ENCODE results near the gene PSMD14.
"Not testable (repeated sequence)": the region's sequence is repeated elsewhere in the genome, so short reads cannot be mapped to it uniquely, and the experiment has no call there.

PSMD14 gene

DNA sequence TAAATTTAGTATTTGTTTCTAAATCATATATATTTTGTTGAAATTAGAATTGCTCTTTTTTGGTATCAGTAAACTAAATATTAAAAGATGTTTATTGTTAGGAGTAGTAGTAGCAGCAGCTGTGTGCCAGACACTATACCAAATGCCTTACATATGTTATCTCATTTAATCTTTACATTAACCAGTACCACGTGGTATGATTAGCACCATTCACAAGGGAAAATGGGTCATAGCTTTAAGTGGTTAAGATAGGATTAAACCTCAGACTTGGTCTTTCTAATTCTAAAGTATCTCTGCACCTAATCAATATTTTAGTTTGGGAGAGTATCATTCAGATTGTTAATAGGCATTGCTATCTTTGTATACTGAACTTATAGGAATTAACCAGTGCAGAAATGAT is 29.0 kb downstream of the PSMD14 start:
- no peak for DNase-seq

DNA sequence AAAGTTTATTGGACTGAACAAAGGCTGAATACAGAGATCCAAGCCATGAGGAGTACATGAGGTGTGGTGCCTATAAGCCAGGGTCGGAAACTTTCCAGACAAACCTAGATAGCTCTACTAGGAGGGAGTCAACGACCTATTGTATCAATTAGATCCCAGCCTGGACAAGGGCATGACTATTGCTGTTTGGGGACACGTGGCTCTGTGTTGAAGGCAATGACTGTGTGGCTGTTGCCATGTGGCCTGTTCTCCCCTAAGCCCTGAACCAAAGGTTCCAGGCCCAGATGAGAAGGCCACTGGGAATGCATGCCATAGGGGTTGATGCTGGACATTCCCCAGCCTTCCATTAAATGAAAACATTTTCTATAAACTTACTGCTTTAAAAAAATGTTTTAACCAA is 31.3 kb downstream of the PSMD14 start:
- DNase-seq: not testable (repeated sequence)

DNA sequence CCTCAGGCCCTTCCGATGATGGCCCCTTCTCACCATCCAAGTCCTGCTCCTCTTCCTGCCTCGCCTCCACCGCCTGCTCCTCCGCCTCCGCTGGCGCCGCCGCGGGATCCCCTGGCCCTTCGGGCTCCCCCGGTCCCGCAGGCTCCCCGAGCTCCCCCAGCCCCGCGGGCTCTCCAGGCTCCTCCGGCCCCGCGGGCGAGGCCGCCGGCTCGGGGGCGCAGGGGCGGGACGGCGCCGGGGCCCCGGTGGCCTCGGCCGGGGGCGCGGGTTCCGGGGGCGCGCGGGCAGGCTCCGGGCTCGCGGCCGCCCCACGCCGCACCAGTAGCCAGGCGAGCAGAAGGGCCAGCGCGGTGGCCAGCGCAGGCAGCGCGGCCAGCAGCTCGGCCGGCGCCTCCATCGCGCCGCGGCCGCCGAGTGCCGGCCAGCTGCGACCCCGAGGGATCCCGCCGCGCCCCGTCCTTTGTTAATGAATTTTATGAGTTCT is 32.7 kb downstream of the PSMD14 start:
- not testable (repeated sequence) for DNase-seq

DNA sequence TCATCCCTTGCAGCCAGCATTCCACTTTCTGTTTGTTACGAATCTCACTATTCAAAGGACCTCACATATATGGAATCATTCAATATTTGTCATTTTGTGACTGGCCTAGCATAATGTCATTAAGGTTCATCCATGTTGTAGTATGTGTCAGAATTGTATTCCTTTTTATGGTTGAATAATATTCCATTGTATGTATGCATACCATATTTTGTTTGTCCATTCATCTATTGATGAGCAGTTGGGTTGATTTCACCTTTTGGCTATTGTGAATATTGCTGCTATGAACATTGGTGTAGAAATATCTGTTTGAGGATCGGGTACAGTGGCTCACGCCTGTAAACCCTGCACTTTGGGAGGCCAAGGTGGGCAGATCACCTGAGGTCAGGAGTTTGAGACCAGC is 35.0 kb downstream of the PSMD14 start:
- DNase-seq: no peak

DNA sequence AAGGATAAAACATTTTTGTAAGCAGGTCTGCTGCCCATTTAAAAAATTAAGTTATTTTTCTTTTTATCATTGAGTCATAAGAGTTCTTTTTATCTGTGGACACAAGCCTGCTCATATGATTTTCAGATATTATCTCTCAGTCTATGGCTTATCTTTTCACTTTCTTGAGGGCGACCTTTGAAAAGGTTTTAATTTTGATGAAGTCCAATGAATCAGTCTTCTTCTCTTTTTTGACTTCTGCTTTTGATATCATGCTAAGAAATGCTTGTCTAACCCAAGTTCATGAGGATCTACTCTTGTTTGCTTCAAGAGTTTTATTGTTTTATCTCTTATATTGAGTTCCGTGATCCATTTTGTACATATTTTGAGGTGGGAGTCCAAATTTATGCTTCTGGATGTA is 36.5 kb downstream of the PSMD14 start:
- no peak for DNase-seq

DNA sequence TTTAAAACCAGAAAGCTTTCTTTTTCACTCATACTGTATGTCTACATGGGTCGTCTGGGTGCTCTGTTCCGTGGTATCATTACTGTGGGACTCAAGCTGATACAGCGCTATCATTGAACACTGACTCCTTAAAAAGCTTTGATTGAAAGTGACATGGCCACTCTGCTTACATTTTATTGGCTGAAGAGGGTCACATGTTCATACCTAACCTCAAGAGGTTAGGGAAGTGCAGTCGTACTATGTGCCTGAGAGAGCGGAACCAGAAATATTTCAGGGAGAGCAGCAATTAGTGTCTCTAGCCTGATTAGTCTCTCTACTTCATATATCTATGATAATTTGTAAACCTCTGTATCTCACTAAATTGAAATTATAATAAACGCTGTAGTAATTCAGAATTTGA is 43.5 kb downstream of the PSMD14 start:
- DNase-seq: no peak

DNA sequence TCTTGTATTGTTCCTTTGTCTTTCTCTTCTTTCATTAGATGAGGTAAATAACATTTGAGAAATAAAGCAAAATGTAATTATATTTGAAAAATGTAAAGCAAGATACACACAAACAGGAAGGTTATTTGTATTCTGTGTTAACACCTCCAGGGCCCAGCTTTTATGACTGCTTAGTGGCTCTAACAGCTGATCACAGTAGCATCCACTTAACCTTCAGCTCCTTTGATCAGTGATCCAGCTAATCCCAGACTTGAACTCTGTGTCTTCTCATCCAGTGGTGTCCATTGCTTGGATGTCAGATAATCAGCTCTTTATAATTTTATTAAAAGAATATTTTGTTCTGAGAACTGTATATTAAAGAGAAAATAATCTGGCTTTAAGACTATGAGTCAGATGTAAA is 44.5 kb downstream of the PSMD14 start:
- no peak for DNase-seq

DNA sequence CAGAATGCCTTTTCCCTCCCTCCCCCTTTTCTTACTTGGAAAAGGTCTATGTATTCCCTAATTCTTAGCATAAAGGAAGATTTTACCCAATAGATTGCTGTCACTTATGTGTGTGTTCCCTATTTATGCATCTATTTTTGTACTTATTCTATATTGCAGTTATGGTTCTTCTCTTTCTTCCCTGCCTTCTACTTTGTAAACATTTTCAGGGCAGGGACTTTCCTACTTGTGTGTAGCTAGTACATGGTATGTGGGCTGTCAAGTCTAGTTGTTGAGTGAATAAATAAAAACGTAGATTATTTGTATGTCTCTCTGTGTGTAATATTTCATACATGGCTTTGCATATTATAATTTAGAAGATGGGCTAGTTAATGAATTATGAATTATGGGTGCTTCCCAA is 45.3 kb downstream of the PSMD14 start:
- DNase-seq: no peak

DNA sequence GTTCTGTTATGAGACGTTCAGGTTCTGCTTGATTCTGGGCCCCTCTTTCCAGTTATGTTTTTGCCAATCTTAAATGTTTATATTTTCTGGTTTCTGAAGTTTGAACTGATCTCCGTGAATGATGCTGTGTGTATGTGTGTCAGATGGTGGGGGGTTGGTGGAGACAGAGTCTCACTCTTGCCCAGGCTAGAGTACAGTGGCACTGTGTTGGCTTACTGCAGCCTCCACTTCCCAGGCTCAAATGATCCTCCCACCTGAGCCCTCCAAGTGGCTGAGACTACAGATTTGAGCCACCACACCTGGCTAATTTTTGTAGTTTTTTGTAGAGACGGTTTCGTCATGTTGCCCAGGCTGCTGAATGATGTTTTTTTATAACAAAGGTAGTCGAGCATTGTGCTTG is 45.9 kb downstream of the PSMD14 start:
- no peak for DNase-seq

DNA sequence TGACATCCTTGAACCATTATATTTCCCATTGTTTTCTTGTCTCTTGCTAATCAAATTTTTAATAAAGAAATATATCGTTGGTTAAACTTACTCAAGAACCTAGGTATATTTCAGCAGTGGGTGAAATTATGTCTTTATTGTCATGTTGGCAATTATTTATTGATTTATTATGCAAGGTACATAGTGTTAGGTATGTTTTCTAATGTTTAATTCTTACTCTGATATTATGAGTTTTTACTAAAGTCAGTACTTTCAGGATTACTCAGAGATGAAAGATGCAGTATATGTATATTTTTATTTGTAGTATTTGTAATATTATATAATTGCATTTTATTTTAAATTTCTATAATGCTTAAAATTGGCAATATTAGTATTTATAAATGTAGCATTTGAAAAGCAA is 46.9 kb downstream of the PSMD14 start:
- no peak for DNase-seq

DNA sequence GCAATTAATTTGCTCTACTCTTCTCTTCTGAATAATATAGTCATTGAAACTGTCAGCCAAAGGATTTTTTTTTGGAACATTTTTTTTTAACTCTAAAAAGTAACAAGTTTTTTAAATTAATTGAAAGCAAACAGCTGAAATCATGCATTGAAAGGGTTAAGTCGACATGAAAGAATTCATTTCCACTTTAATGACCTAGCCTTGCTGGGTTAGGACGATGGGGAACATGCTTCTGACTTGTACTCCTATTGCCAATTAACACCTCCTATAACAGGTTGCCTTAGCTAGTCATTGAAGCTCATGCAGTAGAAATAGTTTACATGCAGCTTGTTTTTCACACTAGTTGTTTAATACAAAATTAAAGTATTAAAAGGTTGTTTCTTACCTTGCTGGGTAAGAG is 47.8 kb downstream of the PSMD14 start:
- no peak for DNase-seq

DNA sequence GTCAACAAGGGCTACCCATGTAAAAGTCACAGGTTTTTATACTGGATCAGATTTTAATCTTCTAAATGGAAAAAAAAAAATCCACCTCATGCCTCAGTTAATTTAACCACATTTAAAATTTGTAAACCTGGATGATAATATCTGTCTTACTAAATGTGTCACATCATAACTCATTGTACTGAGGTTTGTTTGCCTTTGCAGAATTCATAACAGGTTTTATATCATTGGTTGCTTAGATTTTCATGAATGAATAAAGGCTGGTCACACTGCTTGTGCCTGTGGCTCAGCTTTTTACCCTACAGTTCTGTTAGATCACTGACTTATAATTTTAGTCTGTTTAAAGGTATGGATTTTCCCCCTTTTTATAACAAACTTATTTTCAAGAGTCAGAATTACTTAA is 48.9 kb downstream of the PSMD14 start:
- no peak for DNase-seq

DNA sequence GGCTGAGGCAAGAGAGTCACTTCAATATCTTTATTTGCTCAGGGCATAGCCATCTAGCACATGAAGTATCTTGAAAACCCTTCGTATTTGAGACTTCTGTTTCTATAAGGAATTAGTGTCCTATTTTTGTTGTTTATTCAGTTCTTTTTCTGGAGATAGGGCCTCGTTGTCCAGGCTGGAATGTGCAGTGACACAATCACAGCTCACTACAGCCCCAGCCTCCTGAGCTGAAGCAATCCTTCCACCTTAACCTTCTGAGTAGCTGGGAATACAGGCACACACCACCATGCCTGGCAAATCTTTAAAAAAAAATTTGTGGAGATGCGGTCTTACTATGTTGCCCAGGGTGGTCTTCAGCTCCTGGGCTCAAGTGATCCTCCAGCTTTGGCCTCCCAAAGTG is 50.6 kb downstream of the PSMD14 start:
- no peak for DNase-seq

DNA sequence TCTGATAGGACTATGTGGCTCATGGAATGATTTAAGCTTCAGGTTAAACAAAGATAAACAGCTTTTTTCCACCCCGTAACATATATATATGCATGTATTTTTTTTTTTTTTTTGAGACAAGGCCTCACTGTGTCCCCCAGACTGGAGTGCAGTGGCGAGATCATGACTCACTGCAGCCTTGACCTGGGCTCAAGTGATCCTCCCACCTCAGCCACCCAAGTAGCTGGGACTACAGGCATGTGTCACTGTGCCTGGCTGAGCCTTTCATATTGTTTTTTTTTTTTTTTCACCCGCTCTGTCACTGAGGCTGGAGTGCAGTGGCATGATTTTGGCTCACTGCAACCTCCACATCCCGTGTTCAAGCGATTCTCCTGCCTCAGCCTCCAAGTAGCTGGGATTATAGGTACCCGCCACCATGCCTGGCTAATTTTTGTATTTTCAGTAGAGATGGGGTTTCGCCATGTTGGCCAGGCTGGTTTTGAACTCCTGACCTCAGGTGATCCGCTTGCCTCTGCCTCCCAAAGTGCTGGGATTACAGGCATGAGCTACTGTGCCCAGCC is 52.0 kb downstream of the PSMD14 start:
- DNase-seq: not testable (repeated sequence)

DNA sequence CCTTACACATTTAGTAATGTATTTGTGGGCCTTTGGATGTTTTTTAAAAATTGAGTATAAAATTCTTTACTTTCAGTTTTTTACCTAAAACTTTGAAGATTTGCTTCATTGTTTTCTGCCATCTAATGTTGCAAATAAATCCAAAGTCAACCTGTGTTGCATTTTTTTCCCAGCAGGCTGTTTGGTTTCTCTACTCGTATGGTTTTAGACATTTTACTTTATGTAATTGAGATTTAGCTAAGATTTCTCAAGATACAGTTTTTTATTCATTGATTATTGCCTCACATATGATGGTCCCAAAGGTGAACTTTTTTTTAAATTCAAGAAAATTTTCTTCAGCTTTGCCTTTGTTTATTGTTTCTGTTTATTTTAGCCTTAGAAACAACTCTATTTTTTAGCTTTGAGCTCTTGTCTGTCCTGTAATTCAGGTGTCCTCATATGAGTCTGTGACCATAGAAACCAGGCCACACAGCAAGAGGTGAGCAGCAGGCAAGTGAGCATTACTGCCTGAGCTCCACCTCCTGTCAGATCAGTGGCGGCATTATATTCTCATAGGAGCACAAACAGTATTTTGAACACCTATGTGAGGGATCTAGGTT is 54.4 kb downstream of the PSMD14 start:
- DNase-seq: no peak

DNA sequence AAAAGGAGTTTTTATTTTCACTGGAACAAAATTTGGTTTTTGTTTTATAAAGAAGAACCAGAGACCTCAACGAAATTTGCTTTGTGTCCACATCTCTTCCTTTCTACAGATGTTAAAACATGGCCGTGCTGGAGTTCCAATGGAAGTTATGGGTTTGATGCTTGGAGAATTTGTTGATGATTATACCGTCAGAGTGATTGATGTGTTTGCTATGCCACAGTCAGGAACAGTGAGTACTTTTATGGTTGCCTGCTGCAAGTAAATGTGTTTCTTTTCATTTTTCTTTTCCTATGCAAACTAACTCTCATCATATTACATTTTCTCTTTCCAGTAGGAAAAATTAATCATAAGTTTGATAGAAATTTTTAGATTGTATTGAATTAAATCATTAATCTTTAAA is 59.5 kb downstream of the PSMD14 start:
- no peak for DNase-seq

DNA sequence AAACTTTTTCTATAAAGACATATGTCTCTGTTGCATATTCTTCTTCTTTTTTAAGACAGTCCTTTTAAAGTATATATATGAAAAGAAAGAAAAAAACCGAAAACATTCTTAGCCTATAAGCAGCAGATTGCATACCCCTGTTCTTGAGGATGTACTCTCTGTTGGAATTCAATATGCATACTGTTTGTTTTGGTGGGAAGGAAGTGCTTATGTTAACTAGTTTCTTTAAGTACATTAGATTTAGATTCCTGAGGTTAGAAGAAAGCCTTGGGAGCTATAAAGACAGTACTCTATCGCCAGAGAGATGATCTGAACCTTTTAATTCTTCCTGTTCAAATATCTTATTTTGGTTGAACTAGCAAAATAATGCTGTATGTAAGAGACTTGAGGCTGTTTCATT is 61.1 kb downstream of the PSMD14 start:
- no peak for DNase-seq

DNA sequence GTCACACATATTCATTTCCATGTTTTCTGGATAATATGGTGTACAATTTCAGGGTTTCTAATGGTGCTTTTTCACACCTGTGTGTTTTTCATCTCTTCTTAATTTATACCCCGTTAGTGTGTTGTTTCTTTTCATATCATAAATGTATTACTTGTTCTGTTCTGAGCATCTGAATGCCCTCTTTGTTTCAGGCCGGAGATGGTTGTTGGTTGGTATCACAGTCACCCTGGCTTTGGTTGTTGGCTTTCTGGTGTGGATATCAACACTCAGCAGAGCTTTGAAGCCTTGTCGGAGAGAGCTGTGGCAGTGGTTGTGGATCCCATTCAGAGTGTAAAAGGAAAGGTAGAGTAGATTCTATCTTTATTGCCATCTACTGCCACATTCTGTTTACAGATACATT is 62.8 kb downstream of the PSMD14 start:
- DNase-seq: no peak

DNA sequence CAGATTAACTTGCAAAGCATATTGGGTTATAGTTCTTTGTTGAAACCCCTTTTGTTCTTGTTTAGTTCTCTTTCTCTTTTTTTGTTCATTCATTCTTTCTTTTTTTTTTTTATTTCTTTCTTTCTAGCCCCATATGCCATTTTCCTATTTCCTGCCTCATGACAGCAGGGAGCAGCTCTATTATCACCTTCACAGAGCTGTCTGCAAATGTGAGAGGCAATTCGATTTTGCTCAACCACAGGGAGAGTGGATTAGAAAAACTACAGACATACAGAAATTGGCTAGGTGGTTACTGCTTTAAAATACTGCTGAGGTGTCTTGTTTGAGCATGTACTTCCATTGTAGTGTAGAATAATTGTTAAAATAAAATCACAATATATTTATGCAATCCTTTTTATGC is 63.6 kb downstream of the PSMD14 start:
- DNase-seq: no peak

DNA sequence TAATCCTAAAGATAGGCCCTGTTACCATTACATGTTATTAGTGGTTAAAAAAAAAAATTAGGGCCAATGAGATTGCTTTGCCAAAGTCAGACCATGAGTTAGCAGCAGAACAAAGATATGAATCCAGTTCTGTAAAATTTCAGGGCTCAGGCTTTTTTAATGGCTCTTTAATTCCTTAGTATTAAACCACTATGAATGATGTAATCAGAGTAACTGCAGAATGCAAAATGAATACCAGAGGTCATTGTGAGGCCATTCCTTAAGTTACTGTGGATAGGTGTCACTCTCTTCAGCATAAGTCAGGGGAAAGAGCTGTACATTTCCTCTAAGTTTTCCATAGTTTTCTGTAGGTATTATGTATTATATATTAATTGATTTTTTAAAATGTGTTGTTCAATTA is 65.7 kb downstream of the PSMD14 start:
- no peak for DNase-seq

DNA sequence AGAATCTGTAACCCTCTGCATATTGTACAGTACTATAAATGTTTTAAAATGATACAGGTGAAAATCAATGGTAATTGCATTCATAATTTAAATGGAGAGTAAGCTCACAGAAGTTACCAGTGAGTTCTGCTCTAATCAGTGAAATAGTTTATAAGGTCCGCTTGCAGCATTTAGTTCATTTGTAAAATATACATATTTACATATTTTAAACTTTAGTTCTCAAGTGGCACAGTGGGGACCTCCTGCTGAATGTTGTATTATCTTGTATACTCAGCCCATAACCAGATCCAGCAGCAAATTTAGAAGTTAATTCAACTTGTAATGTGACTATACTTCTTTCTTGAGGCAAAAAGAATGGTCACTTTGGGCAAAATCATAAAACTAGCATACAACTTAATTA is 66.2 kb downstream of the PSMD14 start:
- no peak for DNase-seq

DNA sequence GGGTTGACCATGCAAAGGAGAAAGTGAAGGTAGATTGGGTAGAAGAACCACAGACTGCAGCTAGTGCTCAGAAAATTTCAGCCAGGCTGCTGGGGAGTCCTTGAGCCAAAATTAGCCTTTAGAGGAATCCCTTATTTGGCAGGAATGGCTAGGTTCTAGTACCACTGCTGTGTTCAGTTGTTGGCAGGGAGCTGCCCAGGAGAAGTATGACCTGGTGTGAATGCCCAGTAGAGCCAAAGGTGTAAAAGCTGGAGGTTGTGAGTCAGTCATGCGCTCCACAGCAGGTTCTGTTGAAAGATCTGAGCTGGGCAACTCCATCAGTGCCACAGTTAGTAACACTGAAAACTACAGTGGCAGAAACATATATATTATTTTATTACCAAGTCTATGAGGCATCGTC is 71.5 kb downstream of the PSMD14 start:
- no peak for DNase-seq

DNA sequence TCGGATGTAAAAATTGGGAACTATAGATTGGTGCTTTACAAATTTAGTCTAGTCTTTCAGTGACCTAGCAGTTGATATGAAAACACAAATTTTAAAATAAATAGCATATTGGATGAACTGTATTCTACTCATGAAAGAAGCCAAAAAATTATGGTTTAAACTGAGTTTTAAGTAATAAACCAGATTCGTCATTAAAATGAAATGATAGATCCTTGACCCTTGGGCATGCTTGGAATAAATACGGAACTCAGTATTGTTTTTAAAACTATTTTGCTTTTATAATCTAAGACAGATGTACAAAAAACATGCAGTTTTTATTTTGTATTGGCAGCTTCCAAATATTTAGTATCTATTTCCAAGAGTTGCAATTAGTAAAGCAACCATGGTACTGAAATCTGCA is 73.3 kb downstream of the PSMD14 start:
- DNase-seq: no peak

DNA sequence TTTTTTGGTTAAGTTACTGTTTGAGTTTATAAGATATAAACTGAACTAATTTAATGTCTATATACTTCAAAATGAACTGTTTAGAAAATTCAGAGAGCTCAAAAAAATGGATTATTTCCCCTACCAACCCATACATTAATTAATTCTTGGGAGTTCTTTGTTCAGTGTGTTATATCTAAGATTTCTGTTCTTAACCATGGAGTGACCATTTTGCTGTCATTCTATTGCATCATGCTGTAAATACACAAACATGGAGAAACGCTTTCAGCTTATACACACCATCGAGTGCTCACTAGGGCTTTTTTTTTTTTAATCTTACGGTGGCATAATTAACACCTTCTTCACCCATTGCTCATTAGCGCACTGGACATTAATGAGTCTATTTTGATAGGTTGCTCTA is 74.5 kb downstream of the PSMD14 start:
- DNase-seq: no peak

DNA sequence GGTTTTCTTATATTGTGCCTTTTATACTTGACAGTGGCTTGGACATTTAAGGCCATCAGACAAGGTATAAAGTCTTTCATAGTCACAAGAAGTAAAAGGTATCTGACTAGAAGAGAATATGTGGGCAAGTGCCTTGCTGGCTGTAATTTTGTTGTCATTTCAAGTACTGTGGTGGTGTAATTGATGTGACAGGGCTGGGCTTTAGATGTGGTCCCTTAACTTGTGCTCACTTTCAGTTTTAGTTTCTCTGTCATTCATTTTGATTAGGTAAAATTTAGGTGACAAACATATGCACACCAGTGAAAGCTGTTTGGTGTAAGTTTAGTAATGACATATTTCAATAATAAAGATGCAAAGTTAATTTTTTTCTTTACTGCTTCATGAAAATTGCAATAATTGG is 76.6 kb downstream of the PSMD14 start:
- DNase-seq: no peak

Data from femur (tissue), 1 donor.